H1 (cell line): ENCODE data around the gene KCNH1. TPM values are rescaled to one million over a fixed set of nuclear protein-coding genes. Genes with fewer than 3 reads are reported as not detected.

Experiments
- CTCF ChIA-PET: fragments of 300-600 bp; sonication (Branson Sonifier 250); formaldehyde crosslinking; loops from one replicate; lab custom pipeline; 2021; ENCODE audit not compliant: partially characterized antibody; lab: Charles Lee
- POLR2A ChIA-PET: fragments of 300-600 bp; sonication (Branson Sonifier 250); formaldehyde crosslinking; loops from one replicate; lab custom pipeline; 2021; ENCODE audit warnings: inconsistent platforms; ENCODE audit not compliant: partially characterized antibody; lab: Charles Lee
- DNase-seq, 2 experiments: peaks; one replicate each; pipeline versions ENCODE4 v3.0.0 to v3.0.0-alpha.2; 2010 to 2022; ENCODE audit warnings: low spot score in 2 of 2, low read depth in 1 of 2, mixed read lengths in 1 of 2
- FAIRE-seq: peaks from 2 replicates; lab custom pipeline; 2011; peaks lifted over from hg19 to GRCh38; lab: Jason Lieb, UNC
- H2AFZ ChIP-seq: 2 replicates; pipeline ENCODE4 v1.8.1; 2012; ENCODE audit warnings: low read length, inconsistent platforms
- H2AK5ac ChIP-seq: 2 replicates; pipeline ENCODE4 v1.6.1; 2013; ENCODE audit warnings: low read depth, low read length
- H2BK120ac ChIP-seq: replicated peaks from 2 replicates; pipeline ENCODE3; 2013; ENCODE audit warnings: low read depth, low read length, inconsistent platforms
- H2BK12ac ChIP-seq: 2 replicates; pipeline ENCODE4 v1.6.1; 2013; ENCODE audit warnings: low read depth, low read length
- H2BK15ac ChIP-seq: 2 replicates; pipeline ENCODE4 v1.6.1; 2013; ENCODE audit warnings: low read length
- H2BK20ac ChIP-seq: 2 replicates; pipeline ENCODE4 v1.6.1; 2013; ENCODE audit warnings: low read length
- H2BK5ac ChIP-seq: 2 replicates; pipeline ENCODE4 v1.6.1; 2013; ENCODE audit warnings: low read depth, low read length
- H3K14ac ChIP-seq: 2 replicates; pipeline ENCODE4 v1.6.1; 2013; ENCODE audit warnings: inconsistent platforms; ENCODE audit not compliant: insufficient read length
- H3K18ac ChIP-seq: 2 replicates; pipeline ENCODE4 v1.6.1; 2013; ENCODE audit warnings: low read length; ENCODE audit errors: extremely low read depth
- H3K23ac ChIP-seq: 2 replicates; pipeline ENCODE4 v1.6.1; 2013; ENCODE audit warnings: inconsistent platforms; ENCODE audit not compliant: insufficient read length
- H3K23me2 ChIP-seq: 2 replicates; pipeline ENCODE4 v1.6.1; 2013; ENCODE audit warnings: low read depth, low read length
- H3K27ac ChIP-seq: 2 replicates; pipeline ENCODE4 v1.6.1; 2011; ENCODE audit warnings: low read depth, low read length, inconsistent platforms
- H3K27me3 ChIP-seq, 4 experiments: replicated peaks in 1 of 4; 1 replicate in 1 of 4; 2 replicates in 3 of 4; pipeline versions ENCODE4 v1.6.1 to v1.8.1; 2011 to 2013; ENCODE audit warnings: low read length in 3 of 4, mild to moderate bottlenecking in 3 of 4, inconsistent platforms in 2 of 4, mixed read lengths in 2 of 4, moderate library complexity in 1 of 4; ENCODE audit not compliant: control insufficient read depth in 3 of 4, insufficient read depth in 3 of 4; ENCODE audit errors: extremely low read depth in 1 of 4
- H3K36me3 ChIP-seq, 4 experiments: 2 replicates each; pipeline versions ENCODE4 v1.6.1 to v1.8.1; 2011 to 2013; ENCODE audit warnings: mild to moderate bottlenecking in 4 of 4, low read length in 3 of 4, moderate library complexity in 2 of 4, control low read depth in 1 of 4, inconsistent platforms in 1 of 4; ENCODE audit not compliant: insufficient read depth in 4 of 4, control insufficient read depth in 2 of 4
- H3K4ac ChIP-seq: replicated peaks from 2 replicates; pipeline ENCODE3; 2013; ENCODE audit warnings: low read length, low read depth, mixed read lengths, inconsistent platforms; ENCODE audit not compliant: insufficient read length
- H3K4me1 ChIP-seq, 4 experiments: replicated peaks in 1 of 4; 1 replicate in 1 of 4; 2 replicates in 3 of 4; pipeline versions ENCODE4 v1.6.1 to v1.8.1; 2011 to 2013; ENCODE audit warnings: low read length in 3 of 4, inconsistent platforms in 2 of 4, mixed read lengths in 1 of 4; ENCODE audit not compliant: insufficient read depth in 4 of 4, control insufficient read depth in 3 of 4
- H3K4me2 ChIP-seq, 2 experiments: 2 replicates each; pipeline versions ENCODE4 v1.6.1 to v1.8.1; 2011 to 2013; ENCODE audit warnings: low read depth in 2 of 2, low read length in 2 of 2, control low read depth in 1 of 2, inconsistent platforms in 1 of 2, mild to moderate bottlenecking in 1 of 2; ENCODE audit not compliant: insufficient read depth in 1 of 2
- H3K4me3 ChIP-seq, 4 experiments: fragments of 200-600, 300-600 bp in 1 of 4; sonication (generic), shearing (Covaris generic), sonication (Bioruptor Twin) in 1 of 4; 2 replicates each; pipeline versions ENCODE4 v1.5.1 to v1.8.1; 2011 to 2016; ENCODE audit warnings: low read length in 4 of 4, low read depth in 3 of 4, control low read depth in 2 of 4, inconsistent platforms in 2 of 4, mild to moderate bottlenecking in 2 of 4, mixed read lengths in 1 of 4, moderate library complexity in 1 of 4; ENCODE audit not compliant: insufficient read depth in 2 of 4; ENCODE audit errors: extremely low read depth in 1 of 4
- H3K56ac ChIP-seq: replicated peaks from 2 replicates; pipeline ENCODE3; 2013; ENCODE audit warnings: low read depth, mild to moderate bottlenecking, mixed read lengths, low read length, inconsistent platforms; ENCODE audit not compliant: insufficient read length
- H3K79me1 ChIP-seq: 2 replicates; pipeline ENCODE4 v1.6.1; 2013; ENCODE audit warnings: low read depth, low read length, control low read depth
- H3K79me2 ChIP-seq, 2 experiments: 2 replicates each; pipeline versions ENCODE4 v1.6.1 to v1.8.1; 2012 to 2013; ENCODE audit warnings: low read length in 2 of 2, mild to moderate bottlenecking in 2 of 2, inconsistent platforms in 1 of 2; ENCODE audit not compliant: insufficient read depth in 2 of 2, control insufficient read depth in 1 of 2
- H3K9ac ChIP-seq, 4 experiments: replicated peaks in 1 of 4; 1 replicate in 1 of 4; 2 replicates in 3 of 4; pipeline versions ENCODE4 v1.6.1 to v1.8.1; 2011 to 2013; ENCODE audit warnings: low read depth in 3 of 4, low read length in 3 of 4, control low read depth in 2 of 4, mild to moderate bottlenecking in 2 of 4, moderate library complexity in 2 of 4, inconsistent platforms in 1 of 4; ENCODE audit errors: extremely low read depth in 1 of 4
- H3K9me3 ChIP-seq, 2 experiments: 2 replicates each; pipeline versions ENCODE4 v1.6.1 to v1.8.1; 2012 to 2013; ENCODE audit warnings: mild to moderate bottlenecking in 2 of 2, moderate library complexity in 2 of 2, control low read depth in 1 of 2, inconsistent platforms in 1 of 2, low read depth in 1 of 2, low read length in 1 of 2, mixed read lengths in 1 of 2; ENCODE audit not compliant: insufficient read depth in 2 of 2
- H4K20me1 ChIP-seq, 2 experiments: replicated peaks in 1 of 2; 2 replicates each; pipeline versions ENCODE3 to v1.8.1; 2011 to 2013; ENCODE audit warnings: inconsistent platforms in 2 of 2, low read length in 2 of 2, mild to moderate bottlenecking in 1 of 2; ENCODE audit not compliant: insufficient read depth in 2 of 2, control insufficient read depth in 1 of 2
- H4K5ac ChIP-seq: 2 replicates; pipeline ENCODE4 v1.6.1; 2013; ENCODE audit warnings: low read length, low read depth, mixed read lengths, inconsistent platforms; ENCODE audit not compliant: insufficient read length
- H4K8ac ChIP-seq: 2 replicates; pipeline ENCODE4 v1.8.0; 2013; ENCODE audit warnings: mild to moderate bottlenecking, moderate library complexity, low read length, inconsistent platforms; ENCODE audit not compliant: insufficient read depth; ENCODE audit errors: extremely low read depth
- H4K91ac ChIP-seq: replicated peaks from 2 replicates; pipeline ENCODE3; 2013; ENCODE audit warnings: low read length, mixed read lengths, inconsistent platforms; ENCODE audit not compliant: insufficient read length
- CBX5 ChIP-seq: fragments of 300-800, 300-1000 bp; sonication (generic); IDR thresholded peaks from 2 replicates; pipeline ENCODE4 v1.7.1; 2016; ENCODE audit warnings: antibody characterized with exemption, low read length, low read depth
- GABPA ChIP-seq: IDR thresholded peaks from 2 replicates; pipeline ENCODE4 v1.6.1; 2011; ENCODE audit warnings: mild to moderate bottlenecking, low read length, moderate library complexity, borderline replicate concordance; ENCODE audit not compliant: insufficient read depth
- GTF2F1 ChIP-seq: IDR thresholded peaks from 2 replicates; pipeline ENCODE4 v1.6.1; 2012; ENCODE audit warnings: low read depth, low read length, improper control_type of control experiment, borderline replicate concordance
- HDAC2 ChIP-seq, 2 experiments: fragments of 300-600 bp in 1 of 2; sonication (generic) in 1 of 2; IDR thresholded peaks; 2 replicates each; pipeline ENCODE4 v1.6.1; 2011 to 2012; ENCODE audit warnings: low read depth in 2 of 2, low read length in 2 of 2, mild to moderate bottlenecking in 2 of 2, moderate library complexity in 2 of 2, borderline replicate concordance in 1 of 2, inconsistent platforms in 1 of 2
- NANOG ChIP-seq: IDR thresholded peaks from 2 replicates; pipeline ENCODE4 v1.6.1; 2011; ENCODE audit warnings: low read length, low read depth, mild to moderate bottlenecking, inconsistent platforms; ENCODE audit not compliant: insufficient read depth, poor library complexity, severe bottlenecking
- NRF1 ChIP-seq: IDR thresholded peaks from 2 replicates; pipeline ENCODE4 v1.6.1; 2011; ENCODE audit warnings: mild to moderate bottlenecking, low read depth, low read length, improper control_type of control experiment
- SUZ12 ChIP-seq: fragments of 200-600 bp; sonication (generic); IDR thresholded peaks from 2 replicates; pipeline ENCODE4 v1.6.1; 2012; ENCODE audit warnings: mild to moderate bottlenecking, inconsistent platforms, low read length, moderate library complexity, mixed read lengths
- WGBS, 2 experiments: shearing (Covaris generic) in 1 of 2; methylation state at CpG; one replicate each; pipeline versions ENCODE4 v1.1.6 to v1.1.7; 2013 to 2015; ENCODE audit warnings: low lambda C conversion rate in 2 of 2, mixed read lengths in 2 of 2, inconsistent platforms in 1 of 2, low coverage in 1 of 2, missing lambda C conversion rate in 1 of 2; ENCODE audit not compliant: insufficient replicate concordance in 2 of 2, insufficient coverage in 1 of 2, insufficient read length in 1 of 2; ENCODE audit errors: extremely low coverage in 1 of 2, missing lambda C conversion rate in 1 of 2; 5-methylcytosine and 5-hydroxymethylcytosine counted together
- polyA plus RNA-seq, 7 experiments: library from polyadenylated mRNA; depleted of rRNA in 3 of 7; stranded (reverse) in 5 of 7; unstranded in 2 of 7; fragments of >200 nt in 5 of 7; fragments of 200-250 nt in 2 of 7; gene quantifications; 1 replicate in 5 of 7; 2 replicates in 1 of 7; 4 replicates in 1 of 7; pipeline versions ENCODE4 v1.2.1 to v1.2.3, GENCODE V29; 2011 to 2013; ENCODE audit warnings: missing spikeins in 2 of 7, mixed read lengths in 2 of 7
- total RNA-seq: library from RNA; stranded (reverse); fragmentation: NEBNext Ultra II Directional; extraction: Animal tissue kit (Norgen Biotek cat#: 25700); gene quantifications from 2 replicates; pipeline ENCODE4 v1.2.1, GENCODE V29; 2021
- TF ChIP-seq, protein P1 (sequence below): IDR thresholded peaks from 2 replicates; pipeline ENCODE4 v1.6.1; 2012; ENCODE audit warnings: inconsistent platforms

Gene KCNH1
- total and polyA plus RNA-seq, 2 of the 8 experiments (the other 6 are each of a cell fraction or from before 2014, with no cell fraction given): 0.27 to 0.34 TPM

DNA sequence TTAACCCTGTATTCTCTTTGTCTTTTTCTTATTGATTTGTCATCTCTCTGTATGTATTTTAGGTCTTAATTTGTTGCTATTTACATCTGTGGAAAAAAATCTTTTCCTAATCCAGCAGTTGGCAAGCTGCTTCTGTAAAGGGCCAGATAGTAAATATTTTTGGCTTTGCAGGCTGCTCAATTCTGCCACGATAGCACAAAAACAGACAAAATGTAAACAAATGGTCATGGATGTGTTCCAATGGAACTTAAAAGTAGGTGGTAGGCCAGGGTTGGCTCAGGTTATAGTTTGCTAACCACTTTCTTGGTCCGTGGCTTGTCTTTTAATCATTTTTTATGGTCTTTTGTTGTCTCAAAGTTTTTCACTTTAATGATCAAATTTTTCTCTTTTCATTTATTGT lies 433.4 kb downstream of the KCNH1 start:
- H4K8ac ChIP-seq: no peak overlapping the region
- CTCF ChIA-PET: no interaction called here
- H3K9ac ChIP-seq: no peak overlapping the region
- no peak overlapping the region for H2BK5ac ChIP-seq
- H3K27ac ChIP-seq: no peak overlapping the region
- no peak overlapping the region for H2BK120ac ChIP-seq
- H2AFZ ChIP-seq: no peak overlapping the region
- no peaks in the 10 kb centered on the region for H3K79me1 ChIP-seq
- no peak overlapping the region for H2BK20ac ChIP-seq
- H3K36me3 ChIP-seq: no peaks in the 10 kb centered on the region
- no peak overlapping the region for H2BK15ac ChIP-seq
- H3K23ac ChIP-seq: no peak overlapping the region
- WGBS, 2 experiments: 82% methylated on average over 2 of the region's 2 CpGs; no CpG with 5 or more reads in 1 of the 2 experiments
- H3K9me3 ChIP-seq: no peaks in the 10 kb centered on the region
- H3K79me2 ChIP-seq: no peaks in the 10 kb centered on the region
- no peak for FAIRE-seq
- no peak overlapping the region for H4K91ac ChIP-seq
- H3K4me1 ChIP-seq: no peaks in the 10 kb centered on the region
- no peak overlapping the region for H3K18ac ChIP-seq
- H3K4me2 ChIP-seq: no peak overlapping the region
- H3K23me2 ChIP-seq: no peaks in the 10 kb centered on the region
- no peak overlapping the region for H2BK12ac ChIP-seq
- no peak overlapping the region for H3K14ac ChIP-seq
- H4K20me1 ChIP-seq: no peaks in the 10 kb centered on the region
- H3K4me3 ChIP-seq: no peak overlapping the region
- POLR2A ChIA-PET: no interaction called here
- no peak for DNase-seq
- no peaks in the 10 kb centered on the region for H3K27me3 ChIP-seq
- no peak overlapping the region for H2AK5ac ChIP-seq
- TF ChIP-seq, protein P1, sequence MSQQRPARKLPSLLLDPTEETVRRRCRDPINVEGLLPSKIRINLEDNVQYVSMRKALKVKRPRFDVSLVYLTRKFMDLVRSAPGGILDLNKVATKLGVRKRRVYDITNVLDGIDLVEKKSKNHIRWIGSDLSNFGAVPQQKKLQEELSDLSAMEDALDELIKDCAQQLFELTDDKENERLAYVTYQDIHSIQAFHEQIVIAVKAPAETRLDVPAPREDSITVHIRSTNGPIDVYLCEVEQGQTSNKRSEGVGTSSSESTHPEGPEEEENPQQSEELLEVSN: no peak
- TF ChIP-seq GABPA: no peak
- TF ChIP-seq NRF1: no peak
- TF ChIP-seq NANOG: no peak
- TF ChIP-seq HDAC2 (IDR thresholded peaks at IDR 0.05; ENCODE audit: borderline replicate concordance in 1 of 2, low read depth in 2 of 2, low read length in 2 of 2): no peak
- TF ChIP-seq GTF2F1: no peak
- no peak for TF ChIP-seq CBX5
- TF ChIP-seq SUZ12: no peak
- H4K5ac ChIP-seq: no peak overlapping the region
- no peak overlapping the region for H3K4ac ChIP-seq
- H3K56ac ChIP-seq: no peak overlapping the region
